NCI-H2171 treated with DMSO at 0.1 percent for 48 hours (cell line): ENCODE measurements around the gene ANKDD1B.
A peak's percentile ranks its signal among the peaks of the same experiment; 100 is the strongest.
"Not testable (repeated sequence)": the region's sequence is repeated elsewhere in the genome, so short reads cannot be mapped to it uniquely, and the experiment has no call there.

ENCODE experiments used
- DNase-seq: peaks from one replicate; lab custom pipeline; 2025; lab: John Stamatoyannopoulos, UW

The ANKDD1B gene

DNA sequence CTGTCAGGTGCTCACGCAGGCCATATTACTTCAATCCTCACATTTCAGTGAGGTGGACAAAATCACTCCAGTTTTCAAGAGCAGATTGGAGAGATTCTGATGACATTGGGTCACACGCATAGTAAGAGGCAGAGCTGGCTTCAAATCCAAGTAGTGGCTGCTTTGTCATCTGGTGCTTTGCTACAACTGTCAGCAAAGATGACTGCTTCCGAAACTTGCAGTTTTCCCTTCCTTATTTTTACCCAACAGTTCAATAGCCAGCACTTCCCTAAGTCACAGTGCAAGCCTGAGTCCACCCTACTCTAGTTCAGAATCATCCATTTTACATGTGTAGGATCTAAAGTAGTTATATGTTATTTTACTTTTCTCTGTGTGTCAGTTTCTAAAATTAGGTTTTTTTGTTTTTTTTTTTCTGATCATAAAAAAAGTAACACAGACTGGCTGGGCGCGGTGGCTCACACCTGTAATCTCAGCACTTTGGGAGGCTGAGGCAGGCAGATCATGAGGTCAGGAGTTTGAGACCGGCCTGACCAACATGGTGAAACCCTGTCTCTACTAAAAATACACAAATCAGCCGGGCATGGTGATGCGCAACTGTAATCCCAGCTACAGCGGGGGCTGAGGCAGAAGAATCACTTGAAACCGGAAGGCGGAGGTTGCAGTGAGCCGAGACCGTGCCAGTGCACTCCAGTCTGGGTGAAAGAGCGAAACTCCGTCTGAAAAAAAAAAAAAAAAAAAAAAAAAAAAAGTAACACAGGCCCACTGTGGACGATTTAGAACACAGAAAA is 49.6 kb downstream of the ANKDD1B start:
- DNase-seq: no peak

GRCh38 chr5:75662061-75662460 is 50.8 kb downstream of the ANKDD1B start:
- DNase-seq: no peak

- DNase-seq: no peak
These were observed 52.5 kb downstream of the ANKDD1B start for GRCh38 chr5:75663579-75664284.

GRCh38 chr5:75664979-75665378 is 53.7 kb downstream of the ANKDD1B start:
- no peak for DNase-seq

DNA sequence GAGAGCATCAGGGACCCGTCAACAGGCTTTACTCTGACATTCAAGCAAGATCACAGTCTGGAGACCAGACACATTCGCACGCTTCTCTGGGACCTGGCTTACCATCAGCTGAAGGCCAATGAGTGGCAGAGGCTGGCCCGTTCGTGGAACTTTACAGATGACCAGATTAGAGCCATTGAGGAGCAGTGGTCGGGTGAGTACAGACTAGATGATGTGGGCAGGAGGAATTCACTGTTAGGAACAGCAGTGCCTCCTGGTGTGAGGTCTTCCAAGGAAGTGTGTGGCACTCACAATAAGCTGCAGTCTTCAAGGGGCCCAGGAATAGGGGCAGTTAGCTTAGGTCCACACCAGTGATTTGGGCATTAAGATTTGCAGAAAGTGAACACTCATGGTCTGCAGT is 55.5 kb downstream of the ANKDD1B start:
- DNase-seq: no peak

DNA sequence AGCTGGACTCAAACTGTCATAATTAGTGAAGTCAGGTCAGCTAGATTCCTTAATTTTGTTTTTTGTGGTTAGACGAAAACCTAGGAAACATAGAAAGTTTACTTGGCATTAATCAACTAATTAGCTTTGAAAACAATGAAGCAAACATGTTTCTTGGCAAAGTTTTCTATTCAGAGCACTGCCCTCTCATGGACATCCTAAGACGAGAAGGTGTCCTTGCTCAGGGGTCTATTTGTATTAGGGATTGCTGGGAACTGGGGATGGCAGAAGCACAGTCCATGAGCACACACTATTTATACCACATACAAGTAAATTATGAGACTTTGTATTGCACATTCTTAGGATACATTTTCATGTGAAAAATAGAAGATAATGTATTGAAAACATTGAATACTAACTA is 56.3 kb downstream of the ANKDD1B start:
- DNase-seq: no peak

GRCh38 chr5:75668445-75668844 is 57.2 kb downstream of the ANKDD1B start:
- DNase-seq: no peak

GRCh38 chr5:75668977-75669689 is 57.9 kb downstream of the ANKDD1B start:
- DNase-seq: peak; percentile 31

DNA sequence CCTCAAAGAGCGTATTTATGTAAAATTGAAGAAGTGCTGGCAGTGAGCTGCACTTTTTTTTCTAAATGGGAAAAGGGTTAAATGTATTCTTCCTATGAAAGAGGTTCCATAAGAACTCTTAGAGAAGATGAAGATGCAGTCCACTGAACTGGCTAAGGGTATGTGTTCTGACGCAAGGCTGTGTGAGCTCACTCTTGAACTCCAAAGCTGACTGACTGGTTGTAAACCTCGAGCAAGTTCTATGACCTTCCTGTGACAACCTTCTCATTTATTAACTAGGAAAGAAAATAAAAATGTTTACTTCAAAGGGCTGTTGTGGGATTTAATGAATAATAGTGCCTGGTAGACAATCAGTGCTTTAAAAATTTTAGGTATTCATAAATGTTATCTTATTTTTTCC is 59.3 kb downstream of the ANKDD1B start:
- DNase-seq: no peak

- no peak for DNase-seq
These were observed 60.3 kb downstream of the ANKDD1B start for GRCh38 chr5:75671506-75671905.

DNA sequence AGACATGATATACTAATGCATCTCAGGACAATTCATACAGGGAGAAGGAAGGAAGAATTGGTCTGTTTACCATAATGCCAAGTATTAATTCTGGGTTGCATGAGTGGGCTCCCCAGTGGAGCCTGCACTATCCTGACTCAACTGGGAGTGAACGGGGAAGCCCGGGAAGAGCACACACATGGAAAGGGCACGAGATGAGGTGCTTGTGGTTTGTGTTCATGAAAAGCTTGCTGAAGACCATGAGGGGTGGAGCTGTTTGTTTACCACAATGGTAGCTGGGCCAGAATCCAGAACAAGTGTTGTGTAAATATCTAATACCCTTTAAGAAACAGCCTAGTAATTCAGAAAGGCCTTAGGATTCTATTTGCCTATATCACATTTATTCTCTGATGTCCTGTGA is 61.4 kb downstream of the ANKDD1B start:
- no peak for DNase-seq

DNA sequence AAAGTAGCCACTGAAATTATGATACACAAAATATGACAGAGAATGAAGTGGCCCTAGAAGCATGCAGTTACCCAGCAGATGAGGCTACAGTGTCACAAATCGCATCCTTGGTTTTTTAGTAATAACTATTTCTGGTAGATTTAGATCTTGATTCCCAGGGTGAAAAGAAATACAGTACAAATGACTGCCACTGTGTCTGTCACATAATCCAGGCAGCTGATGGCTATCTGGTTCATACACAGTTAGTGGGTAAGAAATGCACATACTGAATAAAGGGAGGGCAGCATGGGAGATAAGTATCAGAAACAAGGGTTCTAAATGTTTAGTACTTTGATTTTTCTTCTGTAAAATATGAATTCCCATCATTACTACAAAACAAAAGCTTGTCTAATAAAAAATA is 64.5 kb downstream of the ANKDD1B start:
- no peak for DNase-seq

DNA sequence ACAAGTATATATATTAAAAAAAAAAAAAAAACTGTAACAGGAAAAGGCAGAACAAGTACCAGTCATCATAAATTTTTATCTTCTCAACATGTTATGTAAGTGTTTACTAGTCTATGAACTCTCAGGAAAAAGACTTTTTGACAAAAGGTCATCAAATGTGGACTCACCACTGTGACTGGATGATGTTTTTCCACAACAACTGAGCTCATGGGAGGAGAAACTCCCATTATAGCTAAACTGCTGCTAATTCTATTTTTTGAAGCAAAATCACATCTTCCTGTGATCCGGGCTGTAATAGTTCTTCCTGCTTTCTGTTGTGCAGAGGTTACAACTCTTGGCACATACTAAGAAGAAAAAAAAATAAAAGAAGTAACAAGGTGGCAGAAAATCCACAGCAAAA is 66.4 kb downstream of the ANKDD1B start:
- DNase-seq: no peak

GRCh38 chr5:75678155-75678554 is 66.9 kb downstream of the ANKDD1B start:
- no peak for DNase-seq

GRCh38 chr5:75681125-75681830 is 70.0 kb downstream of the ANKDD1B start:
- no peak for DNase-seq

DNA sequence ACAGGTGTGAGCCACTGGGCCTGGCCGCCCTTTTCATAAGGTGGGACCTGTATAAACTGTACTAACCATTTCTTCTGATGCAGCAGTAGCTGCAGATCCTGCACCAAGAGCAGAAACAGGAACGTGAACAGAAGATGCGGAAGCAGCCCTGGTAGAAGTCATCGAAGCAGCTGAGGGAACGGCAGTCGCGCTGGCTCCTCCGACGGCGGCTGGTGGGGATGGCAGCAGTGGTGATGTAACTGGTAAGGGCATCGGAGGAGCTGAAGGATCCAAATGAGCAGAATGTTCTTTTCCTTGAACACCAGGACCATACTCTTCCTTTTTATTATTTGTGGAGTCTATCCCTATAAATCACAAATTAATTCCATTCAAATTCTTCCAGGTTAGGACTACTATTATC is 73.9 kb downstream of the ANKDD1B start:
- DNase-seq: no peak

DNA sequence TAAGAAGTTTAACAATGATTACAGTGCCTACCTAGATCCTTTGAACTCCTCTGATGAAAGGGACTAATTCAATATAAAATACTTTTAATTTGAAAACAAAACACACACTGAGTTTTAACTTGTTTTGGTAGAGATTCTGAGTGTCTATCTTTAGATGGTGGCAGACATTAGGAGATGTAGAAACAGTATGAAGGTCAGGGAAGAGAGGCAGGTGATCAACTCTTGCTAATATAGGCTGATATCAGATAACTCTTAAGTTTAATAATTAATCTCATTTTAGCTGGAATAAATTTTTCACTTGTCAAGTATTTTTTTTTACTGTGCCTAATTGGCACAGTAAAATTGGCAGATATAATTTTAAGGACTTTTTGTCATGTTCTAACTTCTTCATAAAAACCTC is 75.2 kb downstream of the ANKDD1B start:
- DNase-seq: no peak

GRCh38 chr5:75690669-75691068 is 79.4 kb downstream of the ANKDD1B start:
- no peak for DNase-seq

DNA sequence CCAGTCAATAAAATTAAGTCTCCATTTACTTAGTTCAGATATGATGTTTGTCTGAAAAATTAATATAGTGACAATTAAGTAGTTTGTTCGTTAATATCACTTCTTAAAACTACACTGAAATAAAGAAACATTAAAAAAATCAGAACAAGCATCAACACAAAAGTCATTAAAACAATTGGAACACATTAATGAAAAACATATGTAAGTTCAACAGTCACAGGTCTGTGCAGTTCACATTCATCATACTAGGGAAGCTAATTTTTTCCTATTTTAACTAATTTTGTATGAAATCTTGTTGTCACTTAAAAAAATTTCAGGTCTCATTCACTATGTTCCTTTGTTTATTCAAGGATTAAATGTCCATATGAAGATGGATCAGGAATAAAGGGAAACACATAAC is 83.5 kb downstream of the ANKDD1B start:
- DNase-seq: no peak

GRCh38 chr5:75695472-75696351 is 84.5 kb downstream of the ANKDD1B start:
- not testable (repeated sequence) for DNase-seq

DNA sequence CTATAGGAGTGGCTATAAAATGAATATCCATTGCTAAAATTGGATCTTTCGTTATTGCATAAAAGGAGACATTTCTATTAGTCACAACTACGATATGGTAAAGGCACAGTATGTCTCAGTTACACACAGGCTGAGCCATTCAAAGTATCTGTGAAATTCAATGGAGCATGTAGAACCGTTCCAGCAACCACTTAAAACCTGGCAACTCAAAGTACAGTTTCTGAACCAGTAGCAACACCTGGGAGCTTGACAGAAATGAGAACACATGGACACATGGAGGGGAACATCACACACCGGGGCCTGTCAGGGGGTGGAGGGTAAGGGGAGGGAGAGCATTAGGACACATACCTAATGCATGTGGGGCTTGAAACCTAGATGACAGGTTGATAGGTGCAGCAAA is 90.6 kb downstream of the ANKDD1B start:
- DNase-seq: no peak
